Measurements from ENCODE around the gene HNRNPF.

GRCh38 chr10:43393606-43394360 lies 15.2 kb downstream of the HNRNPF start:
- no peak for TF ChIP-seq POLR2A (IDR thresholded peaks at IDR 0.05)
- no peak for TF ChIP-seq POLR2AphosphoS5 (IDR thresholded peaks at IDR 0.05)
- no peak for TF ChIP-seq CTCF (IDR thresholded peaks at IDR 0.05)
